Body of pancreas (tissue), 4 donors: Measurements from ENCODE around the gene MRPL55.

Experiments used
- POLR2A ChIP-seq, 3 donors: fragments of 450-650 bp; IDR thresholded peaks; one replicate each; pipeline ENCODE4 v1.6.1; 2016; ENCODE audit warnings: antibody characterized with exemption in 3 of 3, mild to moderate bottlenecking in 2 of 3
- TF ChIP-seq, protein P1 (sequence below), 7 experiments: fragments of 450-650 bp in 4 of 7; fragments of 200-600 bp in 3 of 7; sonication (generic) in 3 of 7; IDR thresholded peaks; one replicate each; pipeline ENCODE4 v1.5.1; 2016 to 2019; ENCODE audit warnings: antibody characterized with exemption in 7 of 7

DNA sequence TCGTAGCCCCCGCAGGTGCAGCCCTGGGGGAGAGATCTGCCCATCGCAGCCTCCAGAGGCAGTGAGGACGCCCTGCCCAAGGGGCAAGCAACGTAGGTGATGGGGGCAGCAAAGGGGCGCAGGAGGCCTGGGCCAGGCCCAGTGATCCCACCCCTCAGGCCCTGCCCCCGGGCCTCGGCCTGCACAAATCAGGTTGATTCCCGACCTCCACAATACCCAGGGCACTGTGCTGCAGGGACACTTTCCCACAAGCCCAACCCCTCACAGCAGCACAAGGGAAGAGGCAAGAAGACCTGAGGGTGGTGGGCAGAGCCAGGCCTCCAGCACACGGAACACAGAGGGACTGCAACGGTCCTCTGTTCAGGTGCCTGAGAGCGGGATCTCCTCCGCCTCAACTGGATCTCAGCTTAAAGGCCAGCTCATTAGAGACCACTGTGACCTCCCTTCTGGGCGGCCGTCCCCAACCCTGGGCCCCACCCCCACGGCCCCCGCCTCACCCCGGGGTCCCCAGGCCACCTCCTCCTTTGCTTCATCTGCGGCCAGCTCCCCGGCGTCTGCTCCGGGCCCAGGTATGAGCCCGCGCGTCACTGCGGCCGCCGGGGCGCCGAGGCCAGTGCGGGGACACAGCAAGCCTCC, 27.4 kb downstream of the MRPL55 start:
- TF ChIP-seq, protein P1, sequence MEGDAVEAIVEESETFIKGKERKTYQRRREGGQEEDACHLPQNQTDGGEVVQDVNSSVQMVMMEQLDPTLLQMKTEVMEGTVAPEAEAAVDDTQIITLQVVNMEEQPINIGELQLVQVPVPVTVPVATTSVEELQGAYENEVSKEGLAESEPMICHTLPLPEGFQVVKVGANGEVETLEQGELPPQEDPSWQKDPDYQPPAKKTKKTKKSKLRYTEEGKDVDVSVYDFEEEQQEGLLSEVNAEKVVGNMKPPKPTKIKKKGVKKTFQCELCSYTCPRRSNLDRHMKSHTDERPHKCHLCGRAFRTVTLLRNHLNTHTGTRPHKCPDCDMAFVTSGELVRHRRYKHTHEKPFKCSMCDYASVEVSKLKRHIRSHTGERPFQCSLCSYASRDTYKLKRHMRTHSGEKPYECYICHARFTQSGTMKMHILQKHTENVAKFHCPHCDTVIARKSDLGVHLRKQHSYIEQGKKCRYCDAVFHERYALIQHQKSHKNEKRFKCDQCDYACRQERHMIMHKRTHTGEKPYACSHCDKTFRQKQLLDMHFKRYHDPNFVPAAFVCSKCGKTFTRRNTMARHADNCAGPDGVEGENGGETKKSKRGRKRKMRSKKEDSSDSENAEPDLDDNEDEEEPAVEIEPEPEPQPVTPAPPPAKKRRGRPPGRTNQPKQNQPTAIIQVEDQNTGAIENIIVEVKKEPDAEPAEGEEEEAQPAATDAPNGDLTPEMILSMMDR (IDR thresholded peaks at IDR 0.05): no peak
- no peak for TF ChIP-seq POLR2A (IDR thresholded peaks at IDR 0.05)
